Measurements from ENCODE around the gene DRP2.
A peak's percentile ranks its signal among the peaks of the same experiment; 100 is the strongest.
"Not testable (repeated sequence)": the region's sequence is repeated elsewhere in the genome, so short reads cannot be mapped to it uniquely, and the experiment has no call there.

Gene DRP2
- long read RNA-seq, donor 1, result 0 reads
- long read RNA-seq, donor 2, result 0 reads
- long read RNA-seq, donor 3, result 0 reads
- long read RNA-seq, donor 4, result 0 reads
- long read RNA-seq, donor 5, result 0 reads
- long read RNA-seq, donor 6, result 0 reads
- long read RNA-seq, donor 7, result 0 reads
- long read RNA-seq, donor 8, result 0 reads

- DNase-seq, result no peak
These were observed at the start of gene DRP2 for GRCh38 chrX:101219116-101219863. Gene DRP2, plus strand, starts transcription at chrX:101219786. Its CDS starts 11,862 bp downstream, at chrX:101231648.

- no peak for DNase-seq
These were observed 47.6 kb upstream of the DRP2 start for GRCh38 chrX:101171883-101172400.

GRCh38 chrX:101176439-101176838, 43.1 kb upstream of the DRP2 start:
- DNase-seq, result no peak

GRCh38 chrX:101184876-101185275, 34.7 kb upstream of the DRP2 start:
- DNase-seq, result not testable (repeated sequence)

GRCh38 chrX:101187961-101188360, 31.6 kb upstream of the DRP2 start:
- not testable (repeated sequence) for DNase-seq

GRCh38 chrX:101190736-101191135, 28.9 kb upstream of the DRP2 start:
- no peak for DNase-seq

GRCh38 chrX:101191217-101191750, 28.3 kb upstream of the DRP2 start:
- peak; percentile 38 for DNase-seq

- no peak for DNase-seq
These were observed 24.0 kb upstream of the DRP2 start for GRCh38 chrX:101195442-101196173.

GRCh38 chrX:101203761-101204351, 15.7 kb upstream of the DRP2 start:
- DNase-seq, result no peak

GRCh38 chrX:101206471-101206870, 13.1 kb upstream of the DRP2 start:
- no peak for DNase-seq

GRCh38 chrX:101208152-101208905, 11.3 kb upstream of the DRP2 start:
- no peak for DNase-seq

GRCh38 chrX:101210630-101211029, 9.0 kb upstream of the DRP2 start:
- DNase-seq, result no peak

- no peak for DNase-seq
These were observed 1.9 kb upstream of the DRP2 start for GRCh38 chrX:101217689-101218088.

GRCh38 chrX:101219864-101220346, 319 bp downstream of the DRP2 start:
- peak; percentile 19 for DNase-seq

- DNase-seq, result no peak
These were observed 1.2 kb downstream of the DRP2 start for GRCh38 chrX:101220662-101221260.

- DNase-seq, result no peak
These were observed 3.6 kb downstream of the DRP2 start for GRCh38 chrX:101223226-101223625.

- DNase-seq, result no peak
These were observed 9.6 kb downstream of the DRP2 start for GRCh38 chrX:101229170-101229569.

GRCh38 chrX:101230636-101231035, 11.1 kb downstream of the DRP2 start:
- no peak for DNase-seq

- DNase-seq, result no peak
These were observed 11.5 kb downstream of the DRP2 start for GRCh38 chrX:101231080-101231479.

- DNase-seq, result no peak
These were observed 12.7 kb downstream of the DRP2 start for GRCh38 chrX:101232316-101232715.

GRCh38 chrX:101237041-101237440, 17.5 kb downstream of the DRP2 start:
- no peak for DNase-seq
